ENCODE data around the gene TSNAXIP1. TPM values are rescaled to one million over a fixed set of nuclear protein-coding genes. Genes with fewer than 3 reads are reported as not detected.

Gene TSNAXIP1
- total RNA-seq, 4 donors from 2014 or later, result 0.34 to 3.2 (median 0.93) TPM

DNA sequence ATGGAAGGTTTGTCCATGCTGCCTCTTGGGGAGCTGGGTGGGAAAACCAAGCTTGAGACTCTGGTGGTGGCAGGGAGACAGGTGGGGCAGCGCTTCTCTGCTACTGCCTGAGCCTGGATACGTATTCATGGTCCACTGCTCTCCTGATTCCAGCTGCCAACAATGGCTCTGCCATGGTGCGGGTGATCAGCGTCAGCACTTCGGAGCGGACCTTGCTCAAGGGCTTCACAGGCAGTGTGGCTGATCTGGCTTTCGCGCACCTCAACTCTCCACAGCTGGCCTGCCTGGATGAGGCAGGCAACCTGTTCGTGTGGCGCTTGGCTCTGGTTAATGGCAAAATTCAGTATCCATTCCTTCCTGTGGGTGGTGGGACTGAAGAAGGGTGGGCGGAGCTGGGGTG is 70.4 kb downstream of the TSNAXIP1 start:
- TF ChIP-seq, protein P1, sequence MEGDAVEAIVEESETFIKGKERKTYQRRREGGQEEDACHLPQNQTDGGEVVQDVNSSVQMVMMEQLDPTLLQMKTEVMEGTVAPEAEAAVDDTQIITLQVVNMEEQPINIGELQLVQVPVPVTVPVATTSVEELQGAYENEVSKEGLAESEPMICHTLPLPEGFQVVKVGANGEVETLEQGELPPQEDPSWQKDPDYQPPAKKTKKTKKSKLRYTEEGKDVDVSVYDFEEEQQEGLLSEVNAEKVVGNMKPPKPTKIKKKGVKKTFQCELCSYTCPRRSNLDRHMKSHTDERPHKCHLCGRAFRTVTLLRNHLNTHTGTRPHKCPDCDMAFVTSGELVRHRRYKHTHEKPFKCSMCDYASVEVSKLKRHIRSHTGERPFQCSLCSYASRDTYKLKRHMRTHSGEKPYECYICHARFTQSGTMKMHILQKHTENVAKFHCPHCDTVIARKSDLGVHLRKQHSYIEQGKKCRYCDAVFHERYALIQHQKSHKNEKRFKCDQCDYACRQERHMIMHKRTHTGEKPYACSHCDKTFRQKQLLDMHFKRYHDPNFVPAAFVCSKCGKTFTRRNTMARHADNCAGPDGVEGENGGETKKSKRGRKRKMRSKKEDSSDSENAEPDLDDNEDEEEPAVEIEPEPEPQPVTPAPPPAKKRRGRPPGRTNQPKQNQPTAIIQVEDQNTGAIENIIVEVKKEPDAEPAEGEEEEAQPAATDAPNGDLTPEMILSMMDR (IDR thresholded peaks at IDR 0.05), result no peak
- TF ChIP-seq POLR2A (IDR thresholded peaks at IDR 0.05), result no peak
- H3K4me3 ChIP-seq (replicated peaks in 1 of 3), result no peak overlapping the region
- no peaks in the 10 kb centered on the region for H3K27me3 ChIP-seq
- intact Hi-C loops (cut with DNase I), result no loop called here
- peaks cover 52 to 58% of the 10 kb centered on the region in 2 donors for H3K36me3 ChIP-seq
- H3K4me1 ChIP-seq, result peaks cover 18 to 22% of the 10 kb centered on the region in 2 donors
- H3K27ac ChIP-seq, result no peak overlapping the region
- DNase-seq, result no peak
- no peaks in the 10 kb centered on the region for H3K9me3 ChIP-seq
- WGBS, 2 donors, result 92% methylated on average over 9 to 11 of the region's 11 CpGs

Small RNA genes lying within 50 kb of the gene (small RNA-seq; reads per million reads assigned to genes)
- gene AC040162.2, result not detected

Other genes with a start within 250 kb of the TSNAXIP1 start
- 10 to 100 TPM; 37.2 to 52.1 (median 47.2) TPM for gene CTCF, start 244.4 kb upstream of the TSNAXIP1 start, total RNA-seq
- gene CARMIL2, start 161.7 kb upstream of the TSNAXIP1 start, total RNA-seq, result 1 to 10 TPM in 2 of 4 donors, under 1 TPM in 2; 0.22 to 1.3 (median 0.92) TPM
- gene ACD, start 146.6 kb upstream of the TSNAXIP1 start, total RNA-seq, result 10 to 100 TPM in 3 of 4 donors, 1 to 10 TPM in 1; 9.3 to 28.7 (median 21.5) TPM
- 1 to 10 TPM; 2.5 to 8.8 (median 5.0) TPM for gene PARD6A, start 145.9 kb upstream of the TSNAXIP1 start, total RNA-seq
- gene ENKD1, start 140.1 kb upstream of the TSNAXIP1 start, total RNA-seq, result 10 to 100 TPM; 14.2 to 33.2 (median 21.9) TPM
- 10 to 100 TPM in 1 of 4 donors, 1 to 10 TPM in 3; 3.9 to 10.7 (median 6.9) TPM for gene C16orf86, start 140.1 kb upstream of the TSNAXIP1 start, total RNA-seq
- gene GFOD2, start 87.6 kb upstream of the TSNAXIP1 start, total RNA-seq, result 10 to 100 TPM; 10.9 to 27.5 (median 23.7) TPM
- gene RANBP10, start 329 bp upstream of the TSNAXIP1 start, total RNA-seq, result 10 to 100 TPM in 2 of 4 donors, 1 to 10 TPM in 2; 9.2 to 13.0 (median 11.0) TPM
- 10 to 100 TPM; 53.5 to 79.0 (median 67.8) TPM for gene THAP11, start 35.4 kb downstream of the TSNAXIP1 start, total RNA-seq
- 100 to 1,000 TPM in 1 of 4 donors, 10 to 100 TPM in 3; 31.6 to 153 (median 58.4) TPM for gene NUTF2, start 40.0 kb downstream of the TSNAXIP1 start, total RNA-seq
- gene CENPT, start 40.8 kb downstream of the TSNAXIP1 start, total RNA-seq, result 10 to 100 TPM; 15.7 to 43.8 (median 26.2) TPM
- 10 to 100 TPM; 31.4 to 68.2 (median 41.2) TPM for gene EDC4, start 66.2 kb downstream of the TSNAXIP1 start, total RNA-seq
- 1 to 10 TPM in 1 of 4 donors, not detected in 3; 2.0 TPM for gene NRN1L, start 78.0 kb downstream of the TSNAXIP1 start, total RNA-seq
- 10 to 100 TPM; 20.3 to 35.7 (median 28.8) TPM for gene PSKH1, start 86.4 kb downstream of the TSNAXIP1 start, total RNA-seq
- under 1 TPM in 2 of 4 donors, not detected in 2; 0.34 to 0.94 TPM for gene CTRL, start 125.0 kb downstream of the TSNAXIP1 start, total RNA-seq
- gene PSMB10, start 130.0 kb downstream of the TSNAXIP1 start, total RNA-seq, result 10 to 100 TPM; 22.9 to 39.7 (median 32.5) TPM
- 10 to 100 TPM in 3 of 4 donors, 1 to 10 TPM in 1; 9.9 to 16.4 (median 13.4) TPM for gene LCAT, start 137.2 kb downstream of the TSNAXIP1 start, total RNA-seq
- 10 to 100 TPM; 47.0 to 65.1 (median 51.7) TPM for gene SLC12A4, start 161.7 kb downstream of the TSNAXIP1 start, total RNA-seq
- gene DPEP3, start 173.6 kb downstream of the TSNAXIP1 start, total RNA-seq, result under 1 TPM in 2 of 4 donors, not detected in 2; 0.11 to 0.40 TPM
- gene DPEP2, start 192.6 kb downstream of the TSNAXIP1 start, total RNA-seq, result 1 to 10 TPM in 3 of 4 donors, under 1 TPM in 1; 0.22 to 2.5 (median 2.1) TPM
- gene DPEP2NB, start 209.0 kb downstream of the TSNAXIP1 start, total RNA-seq, result not detected
- 10 to 100 TPM in 1 of 4 donors, 1 to 10 TPM in 3; 4.2 to 10.0 (median 6.6) TPM for gene DDX28, start 216.3 kb downstream of the TSNAXIP1 start, total RNA-seq
- gene DUS2, start 216.4 kb downstream of the TSNAXIP1 start, total RNA-seq, result 10 to 100 TPM; 10.0 to 14.1 (median 12.9) TPM